Cardiac muscle cell (in vitro differentiated cells and primary cell): ENCODE measurements around the gene METRN. TPM values are rescaled to one million over a fixed set of nuclear protein-coding genes. Genes with fewer than 3 reads are reported as not detected.

Experiments used
- DNase-seq, 2 donors: peaks; one replicate each; pipeline versions ENCODE4 v3.0.0 to v3.0.0-alpha.2; 2010 to 2017; ENCODE audit warnings: low read depth in 1 of 2, low spot score in 1 of 2
- H3K27ac ChIP-seq: fragments of 200-600 bp; sonication (generic); 2 replicates; pipeline ENCODE4 v1.5.1; 2016
- H3K27me3 ChIP-seq: fragments of 200-600 bp; sonication (generic); 2 replicates; pipeline ENCODE4 v1.6.0; 2016; ENCODE audit warnings: control low read depth
- H3K36me3 ChIP-seq: fragments of 200-600 bp; sonication (generic); 2 replicates; pipeline ENCODE4 v1.5.1; 2016; ENCODE audit warnings: control low read depth
- H3K4me1 ChIP-seq: fragments of 200-600 bp; sonication (generic); 2 replicates; pipeline ENCODE4 v1.8.1; 2017; ENCODE audit warnings: low read depth, mild to moderate bottlenecking, mixed run types
- H3K4me3 ChIP-seq: fragments of 200-600 bp; sonication (generic); 2 replicates; pipeline ENCODE4 v1.5.1; 2016; ENCODE audit warnings: mild to moderate bottlenecking
- H3K9me3 ChIP-seq: fragments of 200-600 bp; sonication (generic); 2 replicates; pipeline ENCODE4 v1.5.1; 2017; ENCODE audit warnings: low read depth, mild to moderate bottlenecking, control low read depth
- CTCF ChIP-seq: IDR thresholded peaks from 2 replicates; pipeline ENCODE4 v1.5.1; 2012; ENCODE audit warnings: low read depth, mild to moderate bottlenecking, low read length
- polyA plus RNA-seq: library from polyadenylated mRNA; unstranded; fragments of >200 nt; fragmentation: Nextera tagmentation; extraction: Ambion mirVana; gene quantifications from 2 replicates; pipeline ENCODE4 v1.2.1, GENCODE V29; 2016
- total RNA-seq: library from RNA; depleted of rRNA; stranded (reverse); fragments of >200 nt; gene quantifications from 2 replicates; pipeline ENCODE4 v1.2.3, GENCODE V29; 2016

Gene METRN
- total and polyA plus RNA-seq, 2 experiments from 2014 or later = 93.9 to 299 TPM

GRCh38 chr16:764184-764750, 49.3 kb downstream of the METRN start:
- Histone ChIP-seq H3K4me3 (no peak overlapping the region), H3K4me1 (peaks cover 9% of the 10 kb centered on the region), H3K27ac (no peak overlapping the region), H3K27me3 (no peaks in the 10 kb centered on the region), H3K36me3 (no peaks in the 10 kb centered on the region), H3K9me3 (no peaks in the 10 kb centered on the region)
- TF ChIP-seq CTCF = no peak
- DNase-seq = no peak

GRCh38 chr16:764848-765487, 50.0 kb downstream of the METRN start:
- no peak overlapping the region for H3K27ac ChIP-seq
- no peaks in the 10 kb centered on the region for H3K27me3 ChIP-seq
- TF ChIP-seq CTCF = no peak
- H3K9me3 ChIP-seq = no peaks in the 10 kb centered on the region
- H3K36me3 ChIP-seq = no peaks in the 10 kb centered on the region
- H3K4me1 ChIP-seq = peaks cover 2% of the 10 kb centered on the region
- H3K4me3 ChIP-seq = no peak overlapping the region
- no peak for DNase-seq

- no peak for DNase-seq
- Histone ChIP-seq H3K27ac (no peak overlapping the region), H3K36me3 (no peaks in the 10 kb centered on the region), H3K4me1 (no peaks in the 10 kb centered on the region), H3K9me3 (no peaks in the 10 kb centered on the region), H3K4me3 (no peak overlapping the region), H3K27me3 (no peaks in the 10 kb centered on the region)
- TF ChIP-seq CTCF = no peak
Measured at GRCh38 chr16:765488-765865, 50.6 kb downstream of the METRN start.

- H3K4me3 ChIP-seq = no peak overlapping the region
- no peaks in the 10 kb centered on the region for H3K27me3 ChIP-seq
- no peaks in the 10 kb centered on the region for H3K36me3 ChIP-seq
- TF ChIP-seq CTCF = no peak
- H3K27ac ChIP-seq = no peak overlapping the region
- no peak for DNase-seq
- no peaks in the 10 kb centered on the region for H3K9me3 ChIP-seq
- H3K4me1 ChIP-seq = no peaks in the 10 kb centered on the region
Measured at GRCh38 chr16:766008-766819, 51.3 kb downstream of the METRN start.

- Histone ChIP-seq H3K4me3 (no peak overlapping the region), H3K36me3 (no peaks in the 10 kb centered on the region), H3K4me1 (no peaks in the 10 kb centered on the region), H3K27ac (no peak overlapping the region), H3K9me3 (no peaks in the 10 kb centered on the region), H3K27me3 (no peaks in the 10 kb centered on the region)
- DNase-seq = no peak
- no peak for TF ChIP-seq CTCF
Measured at GRCh38 chr16:766820-767640, 52.1 kb downstream of the METRN start.
